ENCODE measurements around the gene UBE4B.

GRCh38 chr1:10181154-10181553 lies 148.4 kb downstream of the UBE4B start:
- TF ChIP-seq, protein P1, sequence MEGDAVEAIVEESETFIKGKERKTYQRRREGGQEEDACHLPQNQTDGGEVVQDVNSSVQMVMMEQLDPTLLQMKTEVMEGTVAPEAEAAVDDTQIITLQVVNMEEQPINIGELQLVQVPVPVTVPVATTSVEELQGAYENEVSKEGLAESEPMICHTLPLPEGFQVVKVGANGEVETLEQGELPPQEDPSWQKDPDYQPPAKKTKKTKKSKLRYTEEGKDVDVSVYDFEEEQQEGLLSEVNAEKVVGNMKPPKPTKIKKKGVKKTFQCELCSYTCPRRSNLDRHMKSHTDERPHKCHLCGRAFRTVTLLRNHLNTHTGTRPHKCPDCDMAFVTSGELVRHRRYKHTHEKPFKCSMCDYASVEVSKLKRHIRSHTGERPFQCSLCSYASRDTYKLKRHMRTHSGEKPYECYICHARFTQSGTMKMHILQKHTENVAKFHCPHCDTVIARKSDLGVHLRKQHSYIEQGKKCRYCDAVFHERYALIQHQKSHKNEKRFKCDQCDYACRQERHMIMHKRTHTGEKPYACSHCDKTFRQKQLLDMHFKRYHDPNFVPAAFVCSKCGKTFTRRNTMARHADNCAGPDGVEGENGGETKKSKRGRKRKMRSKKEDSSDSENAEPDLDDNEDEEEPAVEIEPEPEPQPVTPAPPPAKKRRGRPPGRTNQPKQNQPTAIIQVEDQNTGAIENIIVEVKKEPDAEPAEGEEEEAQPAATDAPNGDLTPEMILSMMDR (IDR thresholded peaks at IDR 0.05): no peak
- TF ChIP-seq EZH2 (IDR thresholded peaks at IDR 0.05) (no peak), EZH2phosphoT487 (IDR thresholded peaks at IDR 0.05) (no peak)
